ENCODE measurements around the gene ATG5.
"Not testable (repeated sequence)": the region's sequence is repeated elsewhere in the genome, so short reads cannot be mapped to it uniquely, and the experiment has no call there.

Gene ATG5

DNA sequence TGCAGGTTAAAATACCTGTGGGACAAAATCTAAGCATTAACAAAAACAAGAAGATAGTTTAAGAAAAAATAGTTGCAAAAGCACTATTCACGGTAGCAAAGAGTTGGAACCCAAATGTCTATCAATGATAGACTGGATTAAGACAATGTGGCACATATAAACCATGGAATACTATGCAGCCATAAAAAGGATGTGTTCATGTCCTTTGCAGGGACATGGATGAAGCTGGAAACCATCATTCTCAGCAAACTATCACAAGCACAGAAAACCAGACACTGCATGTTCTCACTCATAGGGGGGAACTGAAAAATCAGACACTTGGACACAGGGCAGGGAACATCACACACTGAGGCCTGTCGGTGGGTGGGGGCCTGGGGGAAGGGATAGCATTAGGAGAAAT lies 65.8 kb downstream of the ATG5 start:
- DNase-seq (ENCODE audit: low spot score in 2 of 2); H3K4me1 ChIP-seq; in situ Hi-C loops (cut with MboI; ENCODE audit: low sequenced_read_pairs); H3K9me3 ChIP-seq; H3K4me3 ChIP-seq; H3K36me3 ChIP-seq (replicated peaks); H3K27me3 ChIP-seq (ENCODE audit: low read depth): not testable (repeated sequence)

DNA sequence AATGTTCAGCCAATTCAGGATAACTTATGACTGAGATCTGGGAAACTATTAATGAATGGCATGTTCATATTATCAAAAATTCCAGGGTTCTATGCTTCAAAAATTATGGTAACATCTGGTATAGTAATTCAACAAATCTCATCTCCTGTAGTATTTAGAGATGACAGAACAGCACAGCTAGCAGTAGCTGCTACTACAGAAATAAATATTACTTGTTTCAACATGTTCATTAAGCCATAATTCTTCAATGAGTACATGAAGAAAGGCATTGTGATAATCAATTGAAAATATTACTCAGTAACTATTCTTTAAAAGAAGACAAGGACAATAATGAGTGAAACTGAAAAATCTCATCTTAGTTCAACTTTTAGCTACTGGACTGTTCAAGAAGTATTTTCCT lies 66.8 kb downstream of the ATG5 start:
- H3K27me3 ChIP-seq (ENCODE audit: low read depth) = no peaks in the 10 kb centered on the region
- no peaks in the 10 kb centered on the region for H3K4me1 ChIP-seq
- H3K36me3 ChIP-seq (replicated peaks) = peaks cover 3% of the 10 kb centered on the region; the same call in 1 of the 2 replicates
- H3K9me3 ChIP-seq = no peaks in the 10 kb centered on the region
- H3K4me3 ChIP-seq = no peak overlapping the region
- DNase-seq (ENCODE audit: low spot score in 2 of 2) = no peak
- in situ Hi-C loops (cut with MboI; ENCODE audit: low sequenced_read_pairs) = no loop called here

DNA sequence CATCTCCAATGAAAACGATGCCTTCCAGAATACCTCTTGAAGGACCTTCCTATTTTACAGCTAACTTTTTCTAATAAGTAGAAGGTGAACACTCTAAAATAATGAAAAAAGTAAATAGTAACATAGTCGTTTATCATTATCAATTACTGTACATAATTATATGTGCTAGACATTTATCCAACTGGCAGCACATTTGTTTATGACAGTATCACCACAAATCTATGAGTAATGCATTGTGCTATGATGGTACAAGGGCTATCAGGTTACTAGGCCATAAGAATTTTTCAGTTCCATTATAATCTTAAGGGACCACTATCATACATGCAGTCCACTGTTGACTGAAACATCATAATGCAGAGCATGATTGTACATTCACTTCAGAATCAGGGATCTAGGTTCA lies 68.4 kb downstream of the ATG5 start:
- in situ Hi-C loops (cut with MboI; ENCODE audit: low sequenced_read_pairs) = no loop called here
- no peak overlapping the region for H3K4me3 ChIP-seq
- DNase-seq (ENCODE audit: low spot score in 2 of 2) = no peak
- peaks cover 3% of the 10 kb centered on the region; the same call in 1 of the 2 replicates for H3K36me3 ChIP-seq (replicated peaks)
- H3K4me1 ChIP-seq = no peaks in the 10 kb centered on the region
- no peaks in the 10 kb centered on the region for H3K27me3 ChIP-seq (ENCODE audit: low read depth)
- no peaks in the 10 kb centered on the region for H3K9me3 ChIP-seq

DNA sequence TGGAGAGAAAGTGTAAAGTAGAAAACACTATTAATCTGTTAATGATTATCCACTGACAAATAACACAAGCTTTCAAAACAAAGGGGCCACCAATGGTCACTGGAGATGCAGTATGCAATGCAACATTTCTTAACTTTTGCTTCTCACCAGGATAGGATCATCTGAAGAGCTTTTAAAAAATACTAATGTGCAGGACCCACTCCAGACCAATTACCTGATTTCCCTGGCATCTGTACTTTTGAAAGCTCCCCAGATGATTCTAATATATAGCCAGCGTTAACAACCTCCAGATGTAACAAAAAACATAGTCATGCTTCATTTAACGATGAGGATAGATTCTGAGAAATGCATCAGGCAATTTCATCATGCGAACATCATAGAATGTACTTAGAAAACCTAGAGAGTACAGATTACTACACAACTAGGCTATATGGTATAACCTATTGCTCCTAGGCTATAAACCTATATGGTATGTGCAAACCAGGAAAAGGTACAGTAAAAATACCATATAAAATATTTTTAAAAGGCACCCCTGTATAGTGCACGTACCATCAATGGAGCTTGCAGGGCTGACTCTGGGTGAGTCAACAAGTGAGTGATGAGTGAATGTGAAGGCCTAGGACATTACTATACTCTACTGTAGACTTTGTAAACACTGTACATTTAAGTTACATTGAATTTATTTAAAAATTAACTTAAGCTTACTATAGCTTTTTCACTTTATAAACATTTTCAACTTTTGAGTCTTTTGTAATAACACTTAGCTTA lies 69.2 kb downstream of the ATG5 start:
- no peaks in the 10 kb centered on the region for H3K4me1 ChIP-seq
- in situ Hi-C loops (cut with MboI; ENCODE audit: low sequenced_read_pairs) = no loop called here
- no peak for DNase-seq (ENCODE audit: low spot score in 2 of 2)
- H3K9me3 ChIP-seq = no peaks in the 10 kb centered on the region
- peaks cover 2% of the 10 kb centered on the region; the same call in 1 of the 2 replicates for H3K36me3 ChIP-seq (replicated peaks)
- H3K4me3 ChIP-seq = no peak overlapping the region
- H3K27me3 ChIP-seq (ENCODE audit: low read depth) = no peaks in the 10 kb centered on the region

DNA sequence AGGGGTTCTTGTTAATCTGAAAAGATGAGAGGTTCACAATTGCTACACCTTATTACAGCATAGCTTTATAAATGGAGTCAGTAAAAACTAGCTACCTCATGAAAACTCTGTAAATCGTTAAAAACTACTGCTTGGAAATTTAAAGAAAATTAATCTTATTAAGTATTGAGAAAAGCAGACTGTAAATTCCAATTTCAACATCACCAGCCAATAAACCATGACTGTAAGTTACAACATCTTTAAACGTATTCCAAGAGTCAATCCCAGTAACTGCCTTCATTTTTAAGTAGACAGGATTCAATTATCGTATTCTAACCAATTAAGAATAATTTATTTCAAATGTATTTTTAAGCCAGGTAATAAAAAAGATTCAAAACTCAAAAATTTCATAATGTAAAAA lies 70.3 kb downstream of the ATG5 start:
- DNase-seq (ENCODE audit: low spot score in 2 of 2) = no peak
- in situ Hi-C loops (cut with MboI; ENCODE audit: low sequenced_read_pairs) = no loop called here
- no peaks in the 10 kb centered on the region for H3K27me3 ChIP-seq (ENCODE audit: low read depth)
- H3K9me3 ChIP-seq = no peaks in the 10 kb centered on the region
- H3K36me3 ChIP-seq (replicated peaks) = no peaks in the 10 kb centered on the region
- H3K4me1 ChIP-seq = no peaks in the 10 kb centered on the region
- no peak overlapping the region for H3K4me3 ChIP-seq

DNA sequence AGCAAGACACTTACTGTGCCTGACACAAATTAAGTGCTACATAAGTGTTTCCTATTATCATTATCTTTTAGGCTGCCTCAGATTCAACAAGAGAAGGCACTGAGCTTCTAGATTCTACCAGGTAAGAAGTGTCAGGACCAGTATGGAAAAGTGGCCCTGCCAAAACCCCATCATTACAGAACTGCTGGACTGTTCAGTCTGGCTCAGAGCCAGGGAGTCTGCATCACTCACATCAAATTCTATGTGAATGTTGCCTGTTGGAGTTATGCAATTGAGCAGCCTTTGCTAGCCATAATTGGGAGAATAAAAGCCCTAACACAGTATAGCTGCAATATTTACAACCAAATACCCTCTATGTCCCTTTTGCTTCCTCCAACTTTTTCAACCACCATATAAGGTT lies 70.9 kb downstream of the ATG5 start:
- no peaks in the 10 kb centered on the region for H3K4me1 ChIP-seq
- H3K36me3 ChIP-seq (replicated peaks) = no peaks in the 10 kb centered on the region
- in situ Hi-C loops (cut with MboI; ENCODE audit: low sequenced_read_pairs) = no loop called here
- no peak overlapping the region for H3K4me3 ChIP-seq
- no peaks in the 10 kb centered on the region for H3K9me3 ChIP-seq
- H3K27me3 ChIP-seq (ENCODE audit: low read depth) = no peaks in the 10 kb centered on the region
- no peak for DNase-seq (ENCODE audit: low spot score in 2 of 2)

DNA sequence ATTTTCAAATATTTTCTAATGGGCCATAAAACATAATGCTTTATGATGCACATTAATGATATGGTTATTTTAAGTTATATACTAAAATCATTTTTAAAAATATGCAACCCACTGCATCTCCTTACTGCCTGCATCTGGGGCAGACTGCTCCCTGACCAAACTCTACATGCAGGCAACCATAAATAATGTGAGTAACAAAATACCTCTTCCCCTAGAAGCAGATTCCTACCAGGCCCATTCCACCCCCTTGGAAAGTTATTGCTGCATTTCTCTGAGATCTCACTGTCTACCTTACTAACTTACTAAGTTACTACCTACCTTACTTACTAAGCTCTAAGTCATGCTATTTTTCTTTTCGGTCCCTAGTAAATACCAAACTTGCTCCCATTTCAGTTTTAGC lies 71.8 kb downstream of the ATG5 start:
- no peak overlapping the region for H3K4me3 ChIP-seq
- in situ Hi-C loops (cut with MboI; ENCODE audit: low sequenced_read_pairs) = no loop called here
- H3K27me3 ChIP-seq (ENCODE audit: low read depth) = no peaks in the 10 kb centered on the region
- no peak for DNase-seq (ENCODE audit: low spot score in 2 of 2)
- H3K36me3 ChIP-seq (replicated peaks) = no peaks in the 10 kb centered on the region
- no peaks in the 10 kb centered on the region for H3K9me3 ChIP-seq
- no peaks in the 10 kb centered on the region for H3K4me1 ChIP-seq

DNA sequence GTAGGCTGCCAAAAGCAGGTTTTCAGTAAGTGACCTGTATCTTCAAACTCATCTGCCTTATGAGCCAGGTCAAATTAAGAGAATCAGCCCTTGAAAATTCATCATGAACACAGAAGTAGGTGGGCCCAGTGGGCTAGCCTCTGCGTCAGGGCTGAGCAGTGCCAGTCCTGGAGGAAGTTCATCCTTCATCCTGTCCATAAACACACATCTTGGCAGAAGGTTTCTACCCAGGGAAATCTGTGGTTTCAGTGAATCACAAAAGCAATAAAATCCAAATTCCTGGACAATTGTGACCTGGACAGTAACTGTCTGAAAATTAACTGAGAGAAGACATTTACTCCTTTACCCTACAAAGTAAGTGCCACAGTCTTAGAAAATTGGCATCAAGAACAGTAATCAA lies 72.4 kb downstream of the ATG5 start:
- Histone ChIP-seq H3K9me3 (no peaks in the 10 kb centered on the region), H3K36me3 (replicated peaks) (no peaks in the 10 kb centered on the region), H3K27me3 (ENCODE audit: low read depth) (no peaks in the 10 kb centered on the region), H3K4me1 (no peaks in the 10 kb centered on the region), H3K4me3 (no peak overlapping the region)
- DNase-seq (ENCODE audit: low spot score in 2 of 2) = no peak
- in situ Hi-C loops (cut with MboI; ENCODE audit: low sequenced_read_pairs) = no loop called here

DNA sequence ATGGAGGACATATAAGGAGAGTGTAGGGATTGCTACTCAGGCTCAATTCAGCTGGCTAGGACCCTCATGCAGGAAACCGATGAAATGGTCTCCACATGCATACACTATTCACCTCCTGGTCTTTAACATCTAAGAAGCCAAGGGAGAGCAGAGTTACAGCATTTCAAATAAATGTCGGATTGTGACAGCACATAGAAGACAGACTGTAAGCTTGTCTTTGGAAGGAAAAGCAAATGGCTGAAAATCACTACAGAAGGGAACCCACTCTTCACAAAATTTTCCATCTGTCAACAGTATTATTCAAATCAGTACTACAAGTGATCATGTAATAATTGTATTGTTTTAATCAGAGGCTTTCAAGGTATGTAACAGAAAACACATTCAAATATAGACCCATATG lies 72.9 kb downstream of the ATG5 start:
- Histone ChIP-seq H3K4me1 (no peaks in the 10 kb centered on the region), H3K9me3 (no peaks in the 10 kb centered on the region), H3K36me3 (replicated peaks) (no peaks in the 10 kb centered on the region), H3K4me3 (no peak overlapping the region), H3K27me3 (ENCODE audit: low read depth) (no peaks in the 10 kb centered on the region)
- DNase-seq (ENCODE audit: low spot score in 2 of 2) = no peak
- in situ Hi-C loops (cut with MboI; ENCODE audit: low sequenced_read_pairs) = no loop called here

DNA sequence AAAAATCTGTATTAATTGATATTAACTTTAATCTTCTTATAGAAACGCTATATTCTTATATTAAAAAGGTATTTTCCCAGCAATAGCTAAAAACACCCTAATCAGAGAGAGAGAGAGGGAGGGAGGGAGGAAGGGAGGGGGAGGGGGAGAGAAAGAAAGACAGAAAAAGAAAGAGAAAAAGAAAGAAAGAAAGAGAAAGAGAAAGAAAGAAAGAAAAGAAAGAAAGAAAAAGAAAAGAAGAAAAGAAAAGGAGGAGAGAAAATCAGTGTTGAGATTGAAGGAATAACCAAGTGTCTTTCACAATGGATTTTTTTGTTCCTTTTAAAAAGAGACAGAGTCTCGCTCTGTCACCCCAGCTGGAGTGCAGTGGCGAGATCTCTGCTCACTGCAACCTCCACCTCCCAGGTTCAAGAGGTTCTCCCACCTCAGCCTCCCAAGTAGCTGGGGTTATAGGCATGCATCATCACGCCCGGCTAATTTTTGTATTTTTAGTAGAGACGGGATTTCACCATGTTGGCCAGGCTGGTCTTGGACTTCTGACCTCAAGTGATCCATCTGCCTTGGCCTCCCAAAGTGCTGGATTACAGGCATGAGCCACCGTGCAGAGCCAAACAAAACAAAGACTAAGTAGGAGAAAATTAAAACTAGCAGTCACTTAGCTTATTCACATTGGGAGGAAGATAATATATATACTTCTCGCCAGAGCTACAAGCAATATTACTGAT lies 73.9 kb downstream of the ATG5 start:
- DNase-seq (ENCODE audit: low spot score in 2 of 2); H3K4me1 ChIP-seq; H3K9me3 ChIP-seq; in situ Hi-C loops (cut with MboI; ENCODE audit: low sequenced_read_pairs); H3K27me3 ChIP-seq (ENCODE audit: low read depth); H3K4me3 ChIP-seq; H3K36me3 ChIP-seq (replicated peaks): not testable (repeated sequence)

DNA sequence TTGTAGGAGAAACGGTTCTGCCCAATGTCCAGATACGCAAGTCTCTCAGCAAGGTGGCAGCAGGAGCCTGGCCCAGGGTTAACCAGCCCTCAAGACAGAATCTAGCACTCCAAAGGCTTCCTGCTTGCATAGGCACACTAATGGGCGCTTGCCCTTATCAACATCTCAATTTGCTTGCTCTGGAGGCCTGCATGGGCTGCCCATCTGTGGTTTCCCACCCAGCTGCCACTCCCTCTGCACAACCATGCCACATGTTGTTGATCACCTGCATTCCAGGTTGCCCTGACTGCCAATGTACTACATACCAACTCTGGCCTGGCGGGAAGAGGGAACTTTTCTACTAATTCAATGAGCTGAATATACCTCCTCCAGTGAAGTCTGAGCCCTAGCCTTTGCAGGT lies 74.6 kb downstream of the ATG5 start:
- in situ Hi-C loops (cut with MboI; ENCODE audit: low sequenced_read_pairs) = no loop called here
- Histone ChIP-seq H3K27me3 (ENCODE audit: low read depth) (no peaks in the 10 kb centered on the region), H3K36me3 (replicated peaks) (no peaks in the 10 kb centered on the region; the same call in 1 of the 2 replicates), H3K4me1 (no peaks in the 10 kb centered on the region; the same call in 1 of the 2 replicates), H3K4me3 (no peak overlapping the region), H3K9me3 (no peaks in the 10 kb centered on the region)
- no peak for DNase-seq (ENCODE audit: low spot score in 2 of 2)

DNA sequence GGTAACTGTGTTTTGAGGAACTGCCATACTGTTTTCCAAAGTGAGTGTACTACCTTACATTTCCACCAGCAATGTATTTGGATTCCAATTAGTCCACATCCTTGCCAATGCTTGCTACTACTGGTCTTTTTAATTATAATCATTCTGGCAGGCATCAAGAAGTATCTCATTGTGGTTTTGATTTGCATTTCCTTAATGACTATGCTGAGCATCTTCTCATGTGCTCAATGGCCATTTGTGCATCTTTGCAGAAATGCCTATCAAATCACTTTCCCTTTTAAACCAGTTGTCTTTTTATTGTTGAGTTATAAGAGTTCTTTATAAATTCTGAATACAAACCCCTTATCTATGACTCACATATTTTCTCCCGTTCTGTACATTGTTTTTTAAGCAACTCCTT lies 75.9 kb downstream of the ATG5 start:
- Histone ChIP-seq H3K4me1 (no peaks in the 10 kb centered on the region; the same call in 1 of the 2 replicates), H3K27me3 (ENCODE audit: low read depth) (no peaks in the 10 kb centered on the region), H3K36me3 (replicated peaks) (no peaks in the 10 kb centered on the region; the same call in 1 of the 2 replicates), H3K4me3 (no peak overlapping the region), H3K9me3 (no peaks in the 10 kb centered on the region)
- in situ Hi-C loops (cut with MboI; ENCODE audit: low sequenced_read_pairs) = no loop called here
- no peak for DNase-seq (ENCODE audit: low spot score in 2 of 2)

DNA sequence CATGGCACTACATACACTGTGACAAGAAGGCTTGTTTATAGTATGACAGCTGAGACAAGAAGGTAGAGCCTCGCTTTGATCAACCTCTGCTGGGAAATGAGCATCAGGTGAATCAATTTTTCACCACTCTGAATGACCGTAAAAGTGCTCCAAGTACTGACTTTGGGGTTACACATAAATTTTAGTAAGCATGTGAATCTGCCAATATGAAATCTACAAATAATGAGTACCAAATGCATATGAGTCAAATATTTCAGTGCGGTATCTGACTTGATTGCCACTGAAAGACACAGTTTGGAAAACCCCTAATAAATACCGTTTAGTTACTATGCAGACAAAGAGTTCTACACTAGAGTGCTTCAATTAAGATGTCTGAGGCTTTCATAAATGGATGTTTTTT lies 77.8 kb downstream of the ATG5 start:
- Histone ChIP-seq H3K9me3 (no peaks in the 10 kb centered on the region), H3K4me3 (no peak overlapping the region), H3K27me3 (ENCODE audit: low read depth) (no peaks in the 10 kb centered on the region), H3K4me1 (no peaks in the 10 kb centered on the region; the same call in 1 of the 2 replicates), H3K36me3 (replicated peaks) (no peaks in the 10 kb centered on the region; the same call in 1 of the 2 replicates)
- no peak for DNase-seq (ENCODE audit: low spot score in 2 of 2)
- in situ Hi-C loops (cut with MboI; ENCODE audit: low sequenced_read_pairs) = no loop called here

DNA sequence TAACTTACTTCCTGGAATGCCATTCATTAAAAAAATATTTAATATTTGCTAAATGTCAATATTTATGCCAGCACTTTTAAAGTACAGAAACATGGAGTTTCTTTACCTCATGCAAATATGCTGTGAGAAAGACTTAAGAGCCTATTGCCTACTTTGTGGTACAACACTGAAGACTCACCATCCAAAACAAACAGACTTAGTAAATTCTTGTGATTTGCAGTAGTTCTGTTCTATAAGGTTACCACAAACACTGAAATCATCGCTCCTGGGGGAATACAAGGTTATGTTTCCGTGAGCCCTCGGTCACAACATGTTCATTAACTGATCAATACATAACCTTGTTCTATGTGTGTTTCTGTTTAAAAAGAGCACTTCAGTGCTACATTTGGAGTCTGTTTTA lies 78.3 kb downstream of the ATG5 start:
- no peaks in the 10 kb centered on the region for H3K27me3 ChIP-seq (ENCODE audit: low read depth)
- H3K9me3 ChIP-seq = no peaks in the 10 kb centered on the region
- no peaks in the 10 kb centered on the region; the same call in 1 of the 2 replicates for H3K36me3 ChIP-seq (replicated peaks)
- H3K4me1 ChIP-seq = no peaks in the 10 kb centered on the region; the same call in 1 of the 2 replicates
- no peak for DNase-seq (ENCODE audit: low spot score in 2 of 2)
- in situ Hi-C loops (cut with MboI; ENCODE audit: low sequenced_read_pairs) = no loop called here
- H3K4me3 ChIP-seq = no peak overlapping the region

Data from HAP-1 (cell line).